ENCODE measurements around the gene TMEM30A. TPM values are rescaled to one million over a fixed set of nuclear protein-coding genes. Genes with fewer than 3 reads are reported as not detected.
A peak's percentile ranks its signal among the peaks of the same experiment; 100 is the strongest.

TMEM30A gene
- total RNA-seq, 1 donor from 2014 or later, result 57.0 TPM

GRCh38 chr6:75266716-75267291, 17.8 kb downstream of the TMEM30A start:
- ATAC-seq (peak; percentile 83), DNase-seq (ENCODE audit: low spot score) (no peak)

DNA sequence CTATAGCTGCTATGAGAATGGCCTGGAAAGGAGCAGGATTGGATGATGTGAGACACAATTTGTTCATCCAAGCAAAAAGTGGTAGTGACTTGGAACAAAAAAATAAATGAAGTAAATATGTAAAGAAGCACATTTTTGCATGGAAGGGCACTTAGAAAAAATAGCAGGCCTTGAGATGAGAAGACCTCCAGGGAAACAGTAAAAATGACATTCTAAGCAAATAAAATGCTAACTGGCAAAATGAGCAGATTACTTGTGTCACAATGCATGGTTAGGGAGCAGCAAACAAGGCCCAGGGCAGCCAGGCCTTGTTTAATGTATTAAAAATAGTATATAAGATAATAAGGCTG, 21.2 kb downstream of the TMEM30A start:
- ATAC-seq, result no peak
- no peak for DNase-seq (ENCODE audit: low spot score)

DNA sequence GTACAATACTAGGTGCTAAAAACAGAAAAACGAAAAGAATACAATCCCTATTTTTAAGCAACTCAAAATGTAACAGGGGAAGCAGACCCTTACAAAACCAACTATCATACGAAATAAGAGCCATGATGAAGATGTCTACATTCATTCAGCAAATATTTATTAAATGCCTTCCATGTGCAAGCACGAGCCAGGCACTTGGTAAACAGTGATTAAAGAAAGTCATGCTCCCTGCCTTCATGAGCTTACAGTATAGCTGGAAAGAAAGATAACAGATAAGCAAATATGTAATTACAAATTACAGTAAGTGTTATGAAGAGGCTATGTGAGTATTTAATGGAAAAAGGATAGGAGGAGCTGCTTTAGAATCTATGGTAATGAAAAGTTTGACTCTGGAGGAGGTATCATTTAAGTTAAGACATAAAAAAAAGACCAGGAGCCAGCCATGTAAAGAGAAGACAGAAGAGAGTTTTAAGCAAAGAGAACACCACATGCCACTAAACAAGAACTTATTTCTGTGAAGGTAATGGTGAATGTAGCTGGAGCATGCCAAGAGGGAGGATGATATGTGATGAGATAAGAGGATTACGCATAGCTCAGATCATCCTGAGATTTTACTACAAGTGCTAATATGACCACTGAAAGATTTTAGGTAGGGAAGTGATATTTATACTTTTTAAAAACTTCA, 21.7 kb downstream of the TMEM30A start:
- DNase-seq (ENCODE audit: low spot score) (no peak), ATAC-seq (no peak)

- ATAC-seq, result no peak
- no peak for DNase-seq (ENCODE audit: low spot score)
Measured at GRCh38 chr6:75261299-75261698, 23.3 kb downstream of the TMEM30A start.

GRCh38 chr6:75257343-75258087, 27.1 kb downstream of the TMEM30A start:
- DNase-seq (ENCODE audit: low spot score) (no peak), ATAC-seq (no peak)

- ATAC-seq, result no peak
- DNase-seq (ENCODE audit: low spot score), result no peak
Measured at GRCh38 chr6:75250552-75250951, 34.0 kb downstream of the TMEM30A start.

DNA sequence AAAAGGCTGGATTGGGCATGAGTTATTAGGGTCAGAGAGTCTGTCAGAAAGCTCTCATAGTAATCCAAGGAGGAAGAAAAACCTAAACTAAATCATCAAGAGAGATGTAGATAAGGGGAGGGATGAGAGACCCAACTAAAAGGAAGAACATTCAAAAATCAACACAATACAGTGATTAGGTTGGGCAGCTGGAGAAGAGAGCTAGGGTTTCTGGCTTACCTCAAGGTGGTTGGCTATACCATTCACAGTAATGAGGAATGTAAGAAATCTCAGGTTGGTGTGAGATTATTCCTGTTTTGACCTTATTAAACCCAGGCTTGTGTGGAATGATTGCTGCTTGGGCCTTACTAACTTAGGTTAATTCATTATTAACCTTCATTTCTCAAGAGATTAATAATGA, 34.8 kb downstream of the TMEM30A start:
- DNase-seq (ENCODE audit: low spot score) (no peak), ATAC-seq (no peak)

- ATAC-seq (no peak), DNase-seq (ENCODE audit: low spot score) (no peak)
Measured at GRCh38 chr6:75246386-75246785, 38.2 kb downstream of the TMEM30A start.

DNA sequence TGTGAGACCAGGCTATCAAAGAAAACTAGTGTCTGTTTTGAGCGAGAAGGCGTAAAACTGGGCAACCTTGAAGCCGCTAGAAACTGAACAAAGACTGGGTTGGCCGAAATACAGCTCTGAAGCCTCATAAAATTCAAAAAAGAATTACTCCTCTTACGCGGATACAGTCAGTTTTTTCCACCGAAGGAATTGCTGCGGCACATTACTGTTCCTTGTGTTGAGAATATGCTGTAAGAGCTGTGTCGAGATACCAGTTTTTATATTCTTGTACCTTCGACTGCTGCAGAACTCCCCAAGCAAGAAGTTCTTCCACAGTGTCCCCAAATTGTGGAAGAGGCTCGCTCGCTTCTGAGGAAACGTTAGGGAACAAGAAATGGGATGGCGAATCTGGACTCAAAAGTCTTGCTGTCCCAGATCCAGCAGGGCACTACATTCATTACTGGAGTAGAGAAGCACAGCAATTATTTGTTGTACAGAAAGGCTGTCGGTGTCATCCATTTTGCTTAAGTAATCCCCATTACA, 40.5 kb downstream of the TMEM30A start:
- no peak for DNase-seq (ENCODE audit: low spot score)
- peak; percentile 15 for ATAC-seq

GRCh38 chr6:75243333-75244062, 41.1 kb downstream of the TMEM30A start, which contains the start of gene COX7A2:
Gene COX7A2 (minus strand): TSS chr6:75243801. CDS start chr6:75243734, 67 bp downstream.
- ATAC-seq (peak; percentile 99), DNase-seq (ENCODE audit: low spot score) (peak; percentile 92)

GRCh38 chr6:75236630-75237029, 48.0 kb downstream of the TMEM30A start:
- DNase-seq (ENCODE audit: low spot score), result no peak
- no peak for ATAC-seq

- ATAC-seq, result no peak
- DNase-seq (ENCODE audit: low spot score), result no peak
Measured at GRCh38 chr6:75235271-75235670, 49.3 kb downstream of the TMEM30A start.

DNA sequence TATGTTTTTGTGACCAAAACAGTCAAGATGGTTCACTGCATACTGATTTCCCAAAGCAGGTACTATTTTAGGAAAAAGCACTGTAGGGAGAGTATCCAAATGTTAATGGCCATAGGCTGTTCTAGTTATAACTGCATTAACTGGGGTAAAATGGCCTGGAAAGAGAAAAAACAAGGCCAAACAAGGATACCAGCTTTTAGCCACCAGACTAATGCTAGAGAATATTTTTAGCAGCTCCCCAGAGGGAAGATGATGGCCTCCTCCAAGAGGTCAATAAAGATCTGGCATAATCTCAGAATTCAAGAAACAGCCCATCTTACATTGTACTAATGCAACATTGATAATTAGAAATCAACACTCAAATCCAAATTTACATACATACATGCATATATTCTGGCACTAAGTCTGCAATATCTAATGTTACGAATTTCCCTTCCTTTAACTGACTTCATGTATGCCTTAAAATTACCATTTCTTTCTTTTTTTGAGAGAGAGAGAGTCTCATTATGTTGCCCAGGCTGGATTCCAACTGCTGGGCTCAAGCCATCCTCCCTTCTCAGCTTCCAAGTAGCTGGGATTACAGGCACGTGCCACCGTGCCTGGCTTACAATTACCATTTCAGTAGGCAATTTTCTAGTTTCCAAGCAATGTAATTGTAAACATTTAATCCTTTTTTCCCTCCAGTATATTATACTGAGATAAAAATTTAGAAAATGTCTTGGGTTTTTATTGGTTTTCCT, 50.3 kb downstream of the TMEM30A start:
- ATAC-seq (no peak), DNase-seq (ENCODE audit: low spot score) (no peak)

GRCh38 chr6:75233092-75233615, 51.4 kb downstream of the TMEM30A start:
- ATAC-seq (no peak), DNase-seq (ENCODE audit: low spot score) (no peak)

DNA sequence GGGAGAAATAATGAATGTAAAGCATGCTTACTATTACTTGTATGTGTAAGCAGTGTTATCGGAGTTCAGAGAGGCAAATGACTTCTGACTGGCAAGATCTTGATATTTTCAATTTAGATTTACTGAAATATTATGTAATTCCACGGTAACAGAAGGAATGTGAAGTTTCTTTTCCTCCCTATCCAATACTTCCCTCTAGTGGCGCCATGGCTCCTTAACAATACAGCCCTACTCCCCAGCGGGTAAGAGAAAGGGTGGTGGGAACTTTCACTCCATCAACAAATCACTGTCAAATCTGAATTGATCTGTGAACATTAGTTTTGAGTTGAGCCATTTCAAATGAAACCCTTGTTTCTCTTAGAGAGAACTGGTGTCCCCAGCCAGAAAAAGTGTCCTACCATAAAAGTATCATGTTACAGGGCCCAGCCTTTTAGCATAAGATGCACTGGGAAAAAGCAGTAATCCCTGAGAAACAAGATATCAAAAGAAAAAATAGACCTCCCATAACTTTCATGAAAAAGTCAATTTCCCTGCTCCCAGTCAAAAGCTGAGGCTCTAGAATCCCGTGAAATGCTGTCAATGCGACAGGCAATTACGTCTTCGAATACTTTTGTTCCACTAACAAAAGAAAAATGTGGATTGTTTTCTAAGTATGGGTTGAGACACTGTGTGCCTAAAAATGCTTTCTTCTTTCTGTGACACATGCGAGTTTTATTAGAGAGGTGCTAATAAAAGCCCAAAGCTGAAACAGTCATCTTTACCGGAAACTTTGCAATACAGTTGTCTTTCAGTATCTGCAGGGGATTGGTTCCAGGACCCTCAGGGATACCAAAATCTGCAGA, 53.9 kb downstream of the TMEM30A start:
- DNase-seq (ENCODE audit: low spot score) (no peak), ATAC-seq (peak; percentile 98)

DNA sequence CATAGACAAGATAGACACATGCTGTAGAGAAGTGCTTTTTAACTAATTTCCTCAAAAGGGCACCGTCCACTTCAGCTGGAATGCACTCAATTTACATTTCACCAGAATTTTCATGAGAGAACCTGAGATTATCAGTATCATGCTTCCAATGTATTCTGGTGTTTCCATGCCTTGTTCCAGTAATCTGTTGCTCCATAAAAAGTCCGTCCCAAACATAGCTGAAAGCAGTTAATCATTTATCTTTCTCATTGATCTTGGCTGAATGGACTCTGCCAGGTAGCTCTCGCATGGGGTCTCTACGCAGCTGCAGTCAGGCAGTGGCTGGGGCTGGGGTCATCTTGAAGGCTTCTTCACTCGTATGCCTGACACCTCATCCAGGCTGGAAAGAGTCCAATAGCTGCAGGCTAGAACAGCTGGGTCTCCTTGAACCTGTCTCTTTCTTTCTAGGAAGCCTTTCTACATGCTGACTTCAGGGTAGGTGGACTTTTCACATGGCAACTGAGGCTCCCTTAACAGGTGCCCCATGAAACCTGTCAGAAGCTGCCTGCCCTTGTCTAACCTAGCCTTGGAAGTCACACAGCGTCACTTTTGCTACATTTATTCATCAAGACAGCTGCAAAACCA, 60.2 kb downstream of the TMEM30A start:
- DNase-seq (ENCODE audit: low spot score) (no peak), ATAC-seq (peak; percentile 92)

DNA sequence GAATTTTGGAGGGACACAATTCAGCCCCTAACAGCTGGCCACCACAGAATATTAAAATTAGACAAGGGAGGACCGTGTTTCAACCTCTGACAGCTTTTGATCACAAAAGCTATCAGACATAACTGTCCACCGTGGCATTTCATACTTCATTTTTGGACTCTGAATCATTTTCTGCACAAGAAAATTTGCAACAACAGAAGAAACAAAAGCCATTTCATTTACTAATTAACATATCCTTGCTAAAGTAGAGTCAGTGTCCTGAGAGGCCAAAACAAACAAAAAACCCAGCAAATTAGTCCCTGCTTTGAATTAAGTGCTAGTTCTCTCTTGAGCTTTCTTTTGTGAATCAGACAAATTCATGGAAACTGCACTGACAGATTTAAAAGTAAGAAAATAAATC, 61.2 kb downstream of the TMEM30A start:
- no peak for DNase-seq (ENCODE audit: low spot score)

GRCh38 chr6:75222261-75222660, 62.3 kb downstream of the TMEM30A start:
- ATAC-seq, result no peak
- no peak for DNase-seq (ENCODE audit: low spot score)

More for the DNA sequence above, 61.2 kb downstream of the TMEM30A start:
- no peak for ATAC-seq

DNA sequence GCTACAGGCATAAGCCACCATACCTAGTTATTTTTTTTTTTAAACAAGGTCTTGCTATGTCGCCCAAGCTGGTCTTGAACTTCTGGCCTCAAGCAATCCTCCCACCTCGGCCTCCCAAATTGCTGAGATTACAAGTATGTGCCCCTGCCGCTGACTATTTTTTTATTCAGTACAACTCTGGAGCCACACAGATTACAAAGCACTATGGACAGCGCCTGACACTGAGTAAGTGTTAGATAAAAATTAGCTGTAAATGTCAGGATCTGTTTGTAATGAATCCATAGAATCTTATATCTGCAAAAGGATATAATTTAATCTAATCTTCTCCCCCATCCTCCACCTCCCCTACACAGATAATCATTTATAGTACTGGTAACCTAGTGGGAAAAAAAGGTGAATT, 63.5 kb downstream of the TMEM30A start:
- DNase-seq (ENCODE audit: low spot score) (no peak), ATAC-seq (no peak)

All from left lobe of liver (tissue), 2 donors.